ENCODE results near the gene FARP1.

The FARP1 gene

DNA sequence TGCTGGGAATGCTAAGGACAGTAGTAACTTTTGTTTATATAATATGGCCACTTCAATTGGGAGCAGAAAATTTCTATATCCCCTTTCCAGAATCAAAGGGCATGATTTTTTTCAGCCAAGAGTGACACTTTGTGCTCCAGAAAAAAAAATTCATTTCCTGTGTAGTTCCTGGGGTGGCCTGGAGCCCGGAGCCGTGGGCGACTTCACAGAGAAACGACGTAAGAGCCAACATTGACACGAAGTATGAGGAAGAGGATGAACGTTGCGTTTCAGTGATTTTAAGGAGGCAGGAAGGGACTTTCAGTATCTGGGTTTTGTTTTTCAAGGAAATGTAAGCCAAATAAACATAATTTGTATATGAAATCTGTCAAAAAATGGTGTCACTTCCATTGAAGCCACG, 246.4 kb downstream of the FARP1 start:
- no peak overlapping the region for H3K4me2 ChIP-seq (ENCODE audit: low read depth, low read length, poor library complexity, severe bottlenecking)

DNA sequence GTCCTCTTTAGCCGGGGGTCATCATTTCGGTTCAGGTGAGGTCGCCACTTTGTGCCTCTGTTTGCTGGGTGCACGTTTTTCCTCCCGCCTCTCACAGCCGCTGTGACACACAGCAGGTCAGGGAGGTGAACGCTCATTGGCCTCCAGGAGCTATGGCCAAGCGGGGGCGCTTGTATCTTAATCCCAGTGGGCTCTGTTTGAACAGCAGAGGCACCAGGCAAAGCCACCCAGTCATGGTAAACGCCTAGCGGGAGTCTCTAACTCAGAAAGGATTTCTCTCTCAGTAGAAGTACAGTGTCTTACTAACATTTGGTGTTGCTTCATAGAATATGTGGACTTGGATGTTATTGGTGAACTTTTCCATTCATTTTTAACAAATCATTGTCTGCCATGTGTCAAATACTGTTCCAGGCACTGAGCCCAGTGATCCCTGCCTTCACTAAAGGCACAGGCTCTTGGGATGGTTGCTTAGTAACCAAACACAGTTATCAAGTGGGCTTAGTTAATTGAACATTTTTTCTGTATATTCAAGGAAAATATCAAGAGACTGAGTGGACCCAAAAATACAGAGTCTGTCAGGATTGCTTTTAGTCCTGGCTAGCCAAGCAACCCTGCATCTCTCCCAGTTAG, 247.3 kb downstream of the FARP1 start:
- TF ChIP-seq, protein P1, sequence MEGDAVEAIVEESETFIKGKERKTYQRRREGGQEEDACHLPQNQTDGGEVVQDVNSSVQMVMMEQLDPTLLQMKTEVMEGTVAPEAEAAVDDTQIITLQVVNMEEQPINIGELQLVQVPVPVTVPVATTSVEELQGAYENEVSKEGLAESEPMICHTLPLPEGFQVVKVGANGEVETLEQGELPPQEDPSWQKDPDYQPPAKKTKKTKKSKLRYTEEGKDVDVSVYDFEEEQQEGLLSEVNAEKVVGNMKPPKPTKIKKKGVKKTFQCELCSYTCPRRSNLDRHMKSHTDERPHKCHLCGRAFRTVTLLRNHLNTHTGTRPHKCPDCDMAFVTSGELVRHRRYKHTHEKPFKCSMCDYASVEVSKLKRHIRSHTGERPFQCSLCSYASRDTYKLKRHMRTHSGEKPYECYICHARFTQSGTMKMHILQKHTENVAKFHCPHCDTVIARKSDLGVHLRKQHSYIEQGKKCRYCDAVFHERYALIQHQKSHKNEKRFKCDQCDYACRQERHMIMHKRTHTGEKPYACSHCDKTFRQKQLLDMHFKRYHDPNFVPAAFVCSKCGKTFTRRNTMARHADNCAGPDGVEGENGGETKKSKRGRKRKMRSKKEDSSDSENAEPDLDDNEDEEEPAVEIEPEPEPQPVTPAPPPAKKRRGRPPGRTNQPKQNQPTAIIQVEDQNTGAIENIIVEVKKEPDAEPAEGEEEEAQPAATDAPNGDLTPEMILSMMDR (IDR thresholded peaks at IDR 0.05; ENCODE audit: insufficient read depth, low read length, poor library complexity, severe bottlenecking), result no peak
- no peak for TF ChIP-seq EZH2phosphoT487 (conservative IDR thresholded peaks at IDR 0.05; ENCODE audit: low read length)
- Histone ChIP-seq H3K9ac (ENCODE audit: low read length) (no peak overlapping the region), H3K27me3 (ENCODE audit: low read length) (no peaks in the 10 kb centered on the region; the same call in 1 of the 2 replicates), H3K4me3 (ENCODE audit: insufficient read depth, low read length, poor library complexity, severe bottlenecking) (no peak overlapping the region), H3K4me2 (ENCODE audit: low read depth, low read length, poor library complexity, severe bottlenecking) (no peak overlapping the region), H4K20me1 (ENCODE audit: low read depth, low read length) (no peaks in the 10 kb centered on the region), H3K27ac (ENCODE audit: low read depth, low read length) (no peak overlapping the region), H3K36me3 (ENCODE audit: low read length) (no peaks in the 10 kb centered on the region), H2AFZ (ENCODE audit: low read depth, low read length, severe bottlenecking) (no peak overlapping the region), H3K79me2 (ENCODE audit: insufficient read depth, low read length) (no peaks in the 10 kb centered on the region), H3K9me2 (replicated peaks; ENCODE audit: insufficient read depth, low read length) (no peaks in the 10 kb centered on the region), H3K9me3 (ENCODE audit: insufficient read depth, low read length) (no peaks in the 10 kb centered on the region), H3F3A (ENCODE audit: insufficient read depth) (no peaks in the 10 kb centered on the region)

More for the DNA sequence above, 246.4 kb downstream of the FARP1 start:
- Histone ChIP-seq H3K79me2 (ENCODE audit: insufficient read depth, low read length) (no peaks in the 10 kb centered on the region), H4K20me1 (ENCODE audit: low read depth, low read length) (no peaks in the 10 kb centered on the region), H3K36me3 (ENCODE audit: low read length) (no peaks in the 10 kb centered on the region), H3K9me3 (ENCODE audit: insufficient read depth, low read length) (no peaks in the 10 kb centered on the region), H3K27me3 (ENCODE audit: low read length) (no peaks in the 10 kb centered on the region; the same call in 1 of the 2 replicates), H3K9me2 (replicated peaks; ENCODE audit: insufficient read depth, low read length) (no peaks in the 10 kb centered on the region), H3K4me3 (ENCODE audit: insufficient read depth, low read length, poor library complexity, severe bottlenecking) (no peak overlapping the region), H3F3A (ENCODE audit: insufficient read depth) (no peaks in the 10 kb centered on the region), H3K9ac (ENCODE audit: low read length) (no peak overlapping the region), H2AFZ (ENCODE audit: low read depth, low read length, severe bottlenecking) (no peak overlapping the region), H3K27ac (ENCODE audit: low read depth, low read length) (no peak overlapping the region)
- TF ChIP-seq, protein P1 (IDR thresholded peaks at IDR 0.05; ENCODE audit: insufficient read depth, low read length, poor library complexity, severe bottlenecking), result no peak
- TF ChIP-seq EZH2phosphoT487 (conservative IDR thresholded peaks at IDR 0.05; ENCODE audit: low read length), result no peak

DNA sequence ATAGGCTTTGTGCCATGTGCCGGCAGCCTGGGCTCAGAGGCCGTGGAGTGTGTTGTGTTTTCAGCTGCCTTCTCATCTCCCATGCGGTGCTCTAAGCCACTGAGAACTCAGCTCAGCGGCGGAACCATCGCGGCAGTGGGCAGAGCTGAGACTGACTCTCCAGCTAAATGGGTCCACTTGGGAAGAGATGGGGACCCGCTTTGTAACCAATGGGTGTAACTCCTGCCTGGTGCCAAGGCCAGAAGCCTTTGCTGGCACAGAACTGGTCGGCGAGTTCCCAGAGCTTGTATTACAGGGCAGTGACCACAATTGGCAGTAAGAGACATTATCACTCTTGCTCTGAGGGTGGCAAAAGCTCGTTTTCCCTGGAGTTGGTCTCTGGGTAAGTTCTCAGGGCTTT, 251.0 kb downstream of the FARP1 start:
- Histone ChIP-seq H3K79me2 (ENCODE audit: insufficient read depth, low read length) (no peaks in the 10 kb centered on the region), H3K27me3 (ENCODE audit: low read length) (no peaks in the 10 kb centered on the region), H3K36me3 (ENCODE audit: low read length) (no peaks in the 10 kb centered on the region), H3K27ac (ENCODE audit: low read depth, low read length) (no peak overlapping the region), H2AFZ (ENCODE audit: low read depth, low read length, severe bottlenecking) (no peak overlapping the region), H4K20me1 (ENCODE audit: low read depth, low read length) (no peaks in the 10 kb centered on the region), H3F3A (ENCODE audit: insufficient read depth) (no peaks in the 10 kb centered on the region), H3K9me3 (ENCODE audit: insufficient read depth, low read length) (no peaks in the 10 kb centered on the region), H3K4me2 (ENCODE audit: low read depth, low read length, poor library complexity, severe bottlenecking) (no peak overlapping the region), H3K4me3 (ENCODE audit: insufficient read depth, low read length, poor library complexity, severe bottlenecking) (no peak overlapping the region), H3K9ac (ENCODE audit: low read length) (no peak overlapping the region), H3K9me2 (replicated peaks; ENCODE audit: insufficient read depth, low read length) (no peaks in the 10 kb centered on the region)
- no peak for TF ChIP-seq EZH2phosphoT487 (conservative IDR thresholded peaks at IDR 0.05; ENCODE audit: low read length)
- TF ChIP-seq, protein P1 (IDR thresholded peaks at IDR 0.05; ENCODE audit: insufficient read depth, low read length, poor library complexity, severe bottlenecking), result no peak

Data from SU-DHL-6 (cell line).